Measurements from ENCODE around the gene CCR6. TPM values are rescaled to one million over a fixed set of nuclear protein-coding genes. Genes with fewer than 3 reads are reported as not detected.

CCR6 gene
- total RNA-seq, 1 experiment from 2014 or later: not detected

- H3K79me2 ChIP-seq (ENCODE audit: low read length): no peaks in the 10 kb centered on the region
- no peak overlapping the region for H3K27ac ChIP-seq (ENCODE audit: low read length)
- H3K27me3 ChIP-seq (ENCODE audit: low read length): no peaks in the 10 kb centered on the region
- H3K9ac ChIP-seq (ENCODE audit: low read length): no peak overlapping the region
- H3K9me3 ChIP-seq (ENCODE audit: low read length): no peaks in the 10 kb centered on the region
- DNase-seq: no peak
- H2AFZ ChIP-seq (ENCODE audit: low read length): no peak overlapping the region
- H4K20me1 ChIP-seq (ENCODE audit: insufficient read depth, low read depth, low read length): peaks cover 6% of the 10 kb centered on the region
- peaks cover 12% of the 10 kb centered on the region for H3K4me1 ChIP-seq (ENCODE audit: low read length)
- no peak overlapping the region for H3K4me3 ChIP-seq (ENCODE audit: low read length)
- H3K36me3 ChIP-seq (ENCODE audit: insufficient read depth, low read length): no peaks in the 10 kb centered on the region
- H3K4me2 ChIP-seq (ENCODE audit: low read depth, low read length, poor library complexity, severe bottlenecking): no peak overlapping the region
- no peaks in the 10 kb centered on the region for H3K9me2 ChIP-seq (replicated peaks; ENCODE audit: insufficient read depth, low read length)
Observed at GRCh38 chr6:167102318-167102717, 20.6 kb upstream of the CCR6 start.

GRCh38 chr6:167103041-167103891, 19.6 kb upstream of the CCR6 start:
- Histone ChIP-seq H3K9me2 (replicated peaks; ENCODE audit: insufficient read depth, low read length) (no peaks in the 10 kb centered on the region), H3K27ac (ENCODE audit: low read length) (no peak overlapping the region), H3K27me3 (ENCODE audit: low read length) (no peaks in the 10 kb centered on the region), H3K79me2 (ENCODE audit: low read length) (no peaks in the 10 kb centered on the region), H3K9me3 (ENCODE audit: low read length) (no peaks in the 10 kb centered on the region), H4K20me1 (ENCODE audit: insufficient read depth, low read depth, low read length) (peaks cover 6% of the 10 kb centered on the region), H3K4me2 (ENCODE audit: low read depth, low read length, poor library complexity, severe bottlenecking) (peak overlapping the region; percentile 13), H2AFZ (ENCODE audit: low read length) (no peak overlapping the region), H3K36me3 (ENCODE audit: insufficient read depth, low read length) (no peaks in the 10 kb centered on the region), H3K9ac (ENCODE audit: low read length) (no peak overlapping the region), H3K4me3 (ENCODE audit: low read length) (no peak overlapping the region), H3K4me1 (ENCODE audit: low read length) (peaks cover 12% of the 10 kb centered on the region)
- no peak for DNase-seq

GRCh38 chr6:167104388-167104787, 18.5 kb upstream of the CCR6 start:
- Histone ChIP-seq H3K4me2 (ENCODE audit: low read depth, low read length, poor library complexity, severe bottlenecking) (no peak overlapping the region), H3K27ac (ENCODE audit: low read length) (no peak overlapping the region), H4K20me1 (ENCODE audit: insufficient read depth, low read depth, low read length) (peaks cover 6% of the 10 kb centered on the region), H2AFZ (ENCODE audit: low read length) (no peak overlapping the region), H3K79me2 (ENCODE audit: low read length) (no peaks in the 10 kb centered on the region), H3K4me1 (ENCODE audit: low read length) (peaks cover 12% of the 10 kb centered on the region), H3K9ac (ENCODE audit: low read length) (no peak overlapping the region), H3K36me3 (ENCODE audit: insufficient read depth, low read length) (no peaks in the 10 kb centered on the region), H3K9me3 (ENCODE audit: low read length) (no peaks in the 10 kb centered on the region), H3K27me3 (ENCODE audit: low read length) (no peaks in the 10 kb centered on the region), H3K4me3 (ENCODE audit: low read length) (no peak overlapping the region), H3K9me2 (replicated peaks; ENCODE audit: insufficient read depth, low read length) (no peaks in the 10 kb centered on the region)
- DNase-seq: no peak

- peaks cover 12% of the 10 kb centered on the region for H3K4me1 ChIP-seq (ENCODE audit: low read length)
Observed at GRCh38 chr6:167105060-167105459, 17.8 kb upstream of the CCR6 start.

GRCh38 chr6:167106406-167106805, 16.5 kb upstream of the CCR6 start:
- H3K9me2 ChIP-seq (replicated peaks; ENCODE audit: insufficient read depth, low read length): no peaks in the 10 kb centered on the region
- peaks cover 12% of the 10 kb centered on the region for H3K4me1 ChIP-seq (ENCODE audit: low read length)
- no peaks in the 10 kb centered on the region for H3K79me2 ChIP-seq (ENCODE audit: low read length)

More at GRCh38 chr6:167105060-167105459, 17.8 kb upstream of the CCR6 start:
- Histone ChIP-seq H3K9ac (ENCODE audit: low read length) (no peak overlapping the region), H3K4me2 (ENCODE audit: low read depth, low read length, poor library complexity, severe bottlenecking) (no peak overlapping the region), H2AFZ (ENCODE audit: low read length) (no peak overlapping the region), H3K9me2 (replicated peaks; ENCODE audit: insufficient read depth, low read length) (no peaks in the 10 kb centered on the region), H3K36me3 (ENCODE audit: insufficient read depth, low read length) (no peaks in the 10 kb centered on the region), H3K4me3 (ENCODE audit: low read length) (no peak overlapping the region), H4K20me1 (ENCODE audit: insufficient read depth, low read depth, low read length) (peaks cover 9% of the 10 kb centered on the region), H3K79me2 (ENCODE audit: low read length) (no peaks in the 10 kb centered on the region), H3K9me3 (ENCODE audit: low read length) (no peaks in the 10 kb centered on the region), H3K27me3 (ENCODE audit: low read length) (no peaks in the 10 kb centered on the region), H3K27ac (ENCODE audit: low read length) (no peak overlapping the region)
- DNase-seq: no peak

GRCh38 chr6:167107787-167108186, 15.1 kb upstream of the CCR6 start:
- Histone ChIP-seq H3K79me2 (ENCODE audit: low read length) (no peaks in the 10 kb centered on the region), H3K4me3 (ENCODE audit: low read length) (no peak overlapping the region), H3K9me3 (ENCODE audit: low read length) (no peaks in the 10 kb centered on the region), H3K36me3 (ENCODE audit: insufficient read depth, low read length) (no peaks in the 10 kb centered on the region), H3K9me2 (replicated peaks; ENCODE audit: insufficient read depth, low read length) (no peaks in the 10 kb centered on the region), H3K4me2 (ENCODE audit: low read depth, low read length, poor library complexity, severe bottlenecking) (no peak overlapping the region), H3K27me3 (ENCODE audit: low read length) (no peaks in the 10 kb centered on the region), H4K20me1 (ENCODE audit: insufficient read depth, low read depth, low read length) (peaks cover 30% of the 10 kb centered on the region), H3K4me1 (ENCODE audit: low read length) (peaks cover 25% of the 10 kb centered on the region), H3K27ac (ENCODE audit: low read length) (no peak overlapping the region), H2AFZ (ENCODE audit: low read length) (no peak overlapping the region), H3K9ac (ENCODE audit: low read length) (no peak overlapping the region)
- DNase-seq: no peak

More at GRCh38 chr6:167106406-167106805, 16.5 kb upstream of the CCR6 start:
- Histone ChIP-seq H3K36me3 (ENCODE audit: insufficient read depth, low read length) (no peaks in the 10 kb centered on the region), H3K4me2 (ENCODE audit: low read depth, low read length, poor library complexity, severe bottlenecking) (no peak overlapping the region), H3K27me3 (ENCODE audit: low read length) (no peaks in the 10 kb centered on the region), H3K27ac (ENCODE audit: low read length) (no peak overlapping the region), H3K9me3 (ENCODE audit: low read length) (no peaks in the 10 kb centered on the region), H4K20me1 (ENCODE audit: insufficient read depth, low read depth, low read length) (peaks cover 18% of the 10 kb centered on the region), H2AFZ (ENCODE audit: low read length) (no peak overlapping the region), H3K4me3 (ENCODE audit: low read length) (no peak overlapping the region), H3K9ac (ENCODE audit: low read length) (no peak overlapping the region)
- DNase-seq: no peak

GRCh38 chr6:167108278-167108677, 14.6 kb upstream of the CCR6 start:
- no peak for DNase-seq
- Histone ChIP-seq H3K27me3 (ENCODE audit: low read length) (no peaks in the 10 kb centered on the region), H3K9ac (ENCODE audit: low read length) (no peak overlapping the region), H3K36me3 (ENCODE audit: insufficient read depth, low read length) (no peaks in the 10 kb centered on the region), H3K27ac (ENCODE audit: low read length) (no peak overlapping the region), H3K79me2 (ENCODE audit: low read length) (no peaks in the 10 kb centered on the region), H3K4me2 (ENCODE audit: low read depth, low read length, poor library complexity, severe bottlenecking) (no peak overlapping the region), H3K9me3 (ENCODE audit: low read length) (no peaks in the 10 kb centered on the region), H3K4me3 (ENCODE audit: low read length) (no peak overlapping the region), H3K9me2 (replicated peaks; ENCODE audit: insufficient read depth, low read length) (no peaks in the 10 kb centered on the region), H2AFZ (ENCODE audit: low read length) (no peak overlapping the region), H3K4me1 (ENCODE audit: low read length) (peaks cover 25% of the 10 kb centered on the region), H4K20me1 (ENCODE audit: insufficient read depth, low read depth, low read length) (peaks cover 30% of the 10 kb centered on the region)

GRCh38 chr6:167109651-167110050, 13.2 kb upstream of the CCR6 start:
- no peak for DNase-seq
- peaks cover 32% of the 10 kb centered on the region for H3K4me1 ChIP-seq (ENCODE audit: low read length)
- peaks cover 38% of the 10 kb centered on the region for H4K20me1 ChIP-seq (ENCODE audit: insufficient read depth, low read depth, low read length)
- no peak overlapping the region for H3K4me2 ChIP-seq (ENCODE audit: low read depth, low read length, poor library complexity, severe bottlenecking)
- no peak overlapping the region for H3K9ac ChIP-seq (ENCODE audit: low read length)
- H3K9me3 ChIP-seq (ENCODE audit: low read length): no peaks in the 10 kb centered on the region
- no peaks in the 10 kb centered on the region for H3K9me2 ChIP-seq (replicated peaks; ENCODE audit: insufficient read depth, low read length)
- H3K27ac ChIP-seq (ENCODE audit: low read length): no peak overlapping the region
- no peaks in the 10 kb centered on the region for H3K79me2 ChIP-seq (ENCODE audit: low read length)
- no peaks in the 10 kb centered on the region for H3K36me3 ChIP-seq (ENCODE audit: insufficient read depth, low read length)
- no peak overlapping the region for H2AFZ ChIP-seq (ENCODE audit: low read length)
- no peak overlapping the region for H3K4me3 ChIP-seq (ENCODE audit: low read length)
- no peaks in the 10 kb centered on the region for H3K27me3 ChIP-seq (ENCODE audit: low read length)
